Stimulated activated CD8-positive, alpha-beta memory T cell treated with anti-CD3 and anti-CD28 coated beads, Interleukin-15, amount 100 ng/mL, for 48 hours (primary cell): ENCODE data around the gene MARK3.

Experiments
- DNase-seq, 2 donors: peaks; one replicate each; pipeline ENCODE4 v3.0.0-alpha.2; 2020; ENCODE audit warnings: low read depth in 2 of 2

Gene MARK3

DNA sequence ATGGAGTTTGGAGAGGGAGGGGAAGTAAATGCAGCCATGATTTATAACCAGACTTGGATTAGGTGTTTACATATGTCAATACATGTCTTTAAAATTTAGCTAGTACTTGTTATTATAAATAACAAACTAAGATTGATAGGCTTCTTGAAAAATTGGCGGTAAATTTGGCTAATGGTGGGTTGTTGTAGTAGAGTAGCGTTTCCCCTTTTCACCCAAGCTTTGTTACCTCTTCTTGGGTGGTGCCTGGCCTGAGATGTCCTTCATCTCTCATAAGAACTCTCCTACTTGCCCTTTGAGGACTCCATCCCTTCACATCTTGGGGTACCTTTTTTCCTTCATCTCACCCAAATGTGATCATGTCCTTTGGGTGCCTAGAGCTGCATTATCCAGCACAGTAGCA lies 11.2 kb downstream of the MARK3 start:
- no peak for DNase-seq

DNA sequence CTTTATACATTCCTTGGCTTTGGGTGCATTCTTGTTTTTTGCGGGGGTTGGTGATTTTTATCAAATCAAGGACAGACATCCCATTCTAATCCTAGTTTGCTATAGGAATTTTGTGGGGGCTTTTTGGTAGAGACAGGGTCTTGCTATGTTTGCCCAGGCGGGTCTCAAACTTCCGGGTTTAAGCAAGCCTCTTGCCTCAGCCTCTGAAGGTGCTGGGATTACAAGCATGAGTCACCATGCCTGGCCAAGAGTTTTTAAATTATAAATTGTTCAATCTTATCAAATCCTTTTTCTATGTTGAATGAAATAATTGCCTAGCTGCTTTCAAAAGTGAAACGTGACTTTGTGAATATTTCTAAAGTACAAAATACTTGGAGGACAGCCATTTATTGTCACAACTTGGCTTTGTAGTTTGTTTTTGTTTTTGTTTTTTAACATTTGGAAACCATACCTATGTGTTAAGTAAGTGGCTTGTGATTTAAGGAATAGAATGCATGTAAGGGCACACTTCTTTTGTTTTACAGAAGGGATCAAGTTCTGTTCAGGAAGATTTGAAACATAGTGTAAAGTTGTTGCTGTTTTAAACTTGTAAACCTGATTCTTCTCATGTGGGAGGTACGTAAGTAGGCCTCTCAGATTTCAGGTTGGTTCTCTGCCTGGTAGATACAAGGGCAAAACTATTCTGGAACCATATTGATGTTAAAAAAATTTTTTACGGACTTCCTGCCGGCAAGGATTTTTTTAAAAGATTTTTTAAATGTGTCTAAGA lies 13.4 kb downstream of the MARK3 start:
- DNase-seq, result no peak

DNA sequence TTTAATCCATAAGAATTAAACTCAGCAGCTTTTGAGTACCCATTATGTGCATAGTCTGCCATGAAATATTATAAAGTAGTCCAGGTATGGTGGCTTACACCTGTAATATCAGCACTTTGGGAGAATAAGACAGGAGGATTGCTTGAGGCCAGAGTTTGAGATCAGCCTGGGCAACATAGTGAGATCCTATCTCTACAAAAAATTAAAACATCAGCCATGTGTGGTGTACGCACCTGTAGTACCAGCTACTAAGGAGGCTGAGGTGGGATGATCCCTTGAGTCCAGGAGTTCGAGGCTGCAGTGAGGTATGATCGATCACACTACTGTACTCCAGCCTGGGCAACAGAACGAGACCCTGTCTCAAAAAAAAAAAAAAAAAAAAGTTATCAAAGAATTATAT lies 15.3 kb downstream of the MARK3 start:
- DNase-seq, result no peak

DNA sequence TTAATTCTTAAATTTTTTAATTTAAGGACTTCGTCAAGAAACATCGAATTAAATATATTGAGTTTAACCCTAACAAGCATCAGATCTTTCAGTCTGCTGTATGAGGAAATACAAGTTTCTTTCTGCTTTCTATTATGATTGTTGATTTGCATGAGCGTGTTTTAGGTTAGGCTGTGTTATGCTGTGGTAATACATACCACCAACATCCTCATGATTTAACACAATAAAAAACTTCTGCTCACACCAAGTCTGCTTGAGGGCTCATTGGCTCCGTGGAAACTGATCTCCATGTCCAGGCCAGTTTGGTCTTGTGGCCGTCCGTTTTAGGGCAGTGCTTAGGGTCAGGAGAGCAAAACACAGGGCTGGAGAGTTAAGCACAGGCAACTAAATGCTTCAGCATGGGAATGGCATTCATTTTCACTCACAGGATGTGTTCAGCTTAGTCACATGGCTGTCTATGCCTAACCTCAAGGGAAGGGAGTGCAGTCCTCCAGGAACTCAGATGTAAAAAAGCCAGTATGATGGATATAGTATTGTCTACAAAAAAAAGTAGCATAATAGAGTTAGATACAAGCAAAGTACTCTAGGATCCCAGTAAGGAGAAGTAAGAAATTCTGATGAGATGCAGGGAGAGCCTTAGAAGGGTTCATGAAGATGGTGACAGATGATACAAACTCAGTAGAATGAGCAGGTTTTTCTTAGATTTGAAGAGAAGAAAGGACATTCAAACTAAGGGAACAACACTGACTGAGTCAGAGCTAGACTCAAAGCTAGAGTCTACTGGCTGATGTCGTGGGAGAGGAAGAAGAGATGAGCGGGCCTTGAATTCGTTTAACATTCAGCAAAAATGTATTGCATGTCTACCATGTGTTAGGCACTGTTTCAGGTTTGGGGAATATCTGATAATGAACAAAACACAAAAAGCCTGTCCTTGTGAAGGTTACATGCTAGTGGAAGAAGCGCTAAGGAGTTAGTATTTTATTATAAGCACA lies 16.3 kb downstream of the MARK3 start:
- no peak for DNase-seq

DNA sequence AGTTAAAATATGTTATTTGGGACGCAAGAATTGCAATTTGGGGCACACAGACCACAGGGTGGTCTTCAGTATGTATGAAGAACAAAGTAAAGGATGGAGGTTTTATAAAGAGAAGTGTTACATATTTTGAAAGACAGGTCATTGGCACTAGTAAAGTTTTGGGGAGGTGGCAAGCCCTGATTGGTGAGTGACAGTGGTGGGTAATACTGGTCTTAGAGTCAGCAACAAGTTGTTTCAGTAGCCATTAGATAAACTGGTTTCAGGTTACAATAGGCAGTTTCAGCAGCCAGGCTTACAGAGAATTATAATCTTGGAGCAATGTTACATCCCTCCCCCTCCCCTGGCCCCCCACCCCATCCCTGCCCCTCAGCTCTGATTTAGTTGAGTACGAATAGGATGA lies 17.5 kb downstream of the MARK3 start:
- no peak for DNase-seq

DNA sequence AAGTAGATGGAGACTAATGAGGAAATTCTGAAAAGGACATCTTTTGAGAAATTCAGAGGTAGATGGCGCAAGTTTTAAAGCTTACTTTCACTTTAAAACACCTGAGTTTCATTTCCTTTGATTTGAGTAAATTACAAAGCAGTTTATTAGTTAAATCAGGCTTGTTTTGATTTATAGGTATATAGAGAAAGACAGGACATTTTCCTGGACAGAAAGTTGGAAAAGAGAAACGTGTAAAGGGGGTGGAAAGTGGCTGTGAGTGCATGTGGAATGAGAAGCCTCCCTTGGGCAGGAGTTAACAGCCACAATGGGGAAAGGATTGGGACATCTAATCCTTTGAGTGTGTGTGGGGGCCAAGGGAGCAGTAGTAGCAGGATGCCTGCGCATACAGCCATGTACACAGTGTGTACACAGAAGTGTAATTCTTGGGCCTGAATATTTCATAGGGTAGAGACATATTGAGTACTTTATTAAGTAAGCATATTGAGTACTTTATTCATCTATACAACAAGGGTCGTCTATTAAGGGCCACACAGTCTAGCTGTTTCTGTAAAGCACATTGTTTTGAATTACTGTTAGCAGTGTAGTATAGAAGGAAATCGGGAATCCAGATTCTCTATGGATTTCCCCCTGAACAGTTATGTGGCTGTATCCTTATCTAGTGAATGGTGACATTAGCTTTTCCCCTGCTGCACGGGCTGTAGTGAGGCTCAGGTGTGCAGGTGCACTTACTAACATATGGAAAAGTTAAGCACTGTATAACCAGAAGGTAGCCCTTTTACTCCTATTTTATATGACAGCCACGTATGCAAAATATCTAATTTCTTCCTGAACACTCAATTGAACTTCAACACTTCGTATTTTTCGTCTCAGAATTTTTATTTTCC lies 19.1 kb downstream of the MARK3 start:
- no peak for DNase-seq

DNA sequence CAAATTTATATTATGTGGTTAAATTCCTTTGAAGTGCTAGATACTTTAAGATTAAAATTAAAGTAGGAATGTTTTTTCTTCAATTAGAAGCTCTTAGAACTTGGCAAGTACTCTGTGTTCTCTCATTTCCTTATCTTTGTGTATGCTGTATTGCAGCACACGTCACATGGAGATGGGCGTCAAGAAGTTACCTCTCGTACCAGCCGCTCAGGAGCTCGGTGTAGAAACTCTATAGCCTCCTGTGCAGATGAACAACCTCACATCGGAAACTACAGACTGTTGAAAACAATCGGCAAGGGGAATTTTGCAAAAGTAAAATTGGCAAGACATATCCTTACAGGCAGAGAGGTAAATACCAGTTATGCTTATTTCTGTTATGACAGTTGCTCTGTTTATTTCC lies 19.7 kb downstream of the MARK3 start:
- no peak for DNase-seq

DNA sequence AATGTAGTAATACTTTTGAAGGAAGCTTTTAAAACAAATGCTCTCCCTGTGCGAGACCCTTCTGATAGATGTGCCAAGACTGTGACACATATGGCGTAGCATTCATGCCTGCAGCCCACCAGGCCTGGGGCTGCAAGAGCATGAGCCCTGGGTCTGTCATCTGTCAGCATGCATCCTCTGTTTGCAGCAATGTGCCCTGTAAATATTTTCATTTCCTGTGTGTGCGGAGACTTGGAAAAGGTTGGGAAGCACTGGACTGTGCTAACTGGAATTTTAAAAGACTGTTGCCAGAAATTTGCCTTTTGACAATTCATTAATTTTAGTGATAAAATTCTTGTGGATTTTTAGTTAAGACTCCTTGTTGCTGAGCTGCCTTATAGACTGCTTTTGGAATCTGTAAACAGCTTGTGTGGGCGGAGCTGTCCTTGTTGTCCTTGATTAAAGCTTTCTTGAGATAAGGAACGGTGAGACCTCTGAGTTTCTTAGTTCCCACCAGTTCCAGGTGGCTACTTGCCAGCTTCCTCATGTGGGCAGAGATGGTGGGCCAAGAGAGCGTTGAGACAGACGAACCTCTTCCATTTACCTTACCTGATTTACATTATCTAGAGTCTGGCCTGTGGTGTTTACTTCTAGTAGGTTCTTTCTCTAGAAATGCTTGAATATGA lies 23.4 kb downstream of the MARK3 start:
- DNase-seq, result no peak

DNA sequence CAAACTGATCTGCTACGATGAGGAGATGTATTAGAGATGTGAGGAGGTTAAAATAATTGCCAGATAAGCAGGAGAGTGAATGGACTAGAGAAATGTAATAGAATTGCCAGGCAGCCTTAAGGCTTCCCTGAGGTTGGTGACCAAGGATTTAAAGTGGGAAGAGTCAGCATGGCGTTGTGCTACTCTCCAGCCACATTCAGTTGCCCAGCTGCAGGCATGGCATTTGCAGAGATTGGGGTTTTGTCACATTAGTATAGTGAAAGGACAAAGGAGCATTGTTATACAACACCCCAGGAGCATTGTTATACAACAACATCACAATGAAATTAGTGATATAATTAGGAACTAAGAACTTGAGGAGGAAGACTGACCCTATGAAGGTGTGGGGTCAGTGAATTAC lies 31.7 kb downstream of the MARK3 start:
- DNase-seq, result no peak

DNA sequence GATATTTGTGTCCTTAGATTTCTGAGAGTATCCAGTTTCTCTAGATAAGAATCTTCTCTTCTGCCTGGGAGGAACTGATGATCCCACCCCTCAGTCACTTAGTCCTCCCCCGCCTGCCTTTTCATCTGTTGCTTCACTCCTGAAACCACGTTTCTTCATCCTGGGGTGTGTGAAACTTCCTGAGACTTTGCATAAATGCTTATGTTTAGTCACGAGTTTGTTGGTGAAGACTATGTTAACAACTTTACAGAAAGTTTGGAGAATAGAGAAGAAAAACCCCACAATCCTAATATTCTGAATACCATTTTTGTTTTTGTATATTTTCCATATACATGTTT lies 33.2 kb downstream of the MARK3 start:
- DNase-seq, result no peak

DNA sequence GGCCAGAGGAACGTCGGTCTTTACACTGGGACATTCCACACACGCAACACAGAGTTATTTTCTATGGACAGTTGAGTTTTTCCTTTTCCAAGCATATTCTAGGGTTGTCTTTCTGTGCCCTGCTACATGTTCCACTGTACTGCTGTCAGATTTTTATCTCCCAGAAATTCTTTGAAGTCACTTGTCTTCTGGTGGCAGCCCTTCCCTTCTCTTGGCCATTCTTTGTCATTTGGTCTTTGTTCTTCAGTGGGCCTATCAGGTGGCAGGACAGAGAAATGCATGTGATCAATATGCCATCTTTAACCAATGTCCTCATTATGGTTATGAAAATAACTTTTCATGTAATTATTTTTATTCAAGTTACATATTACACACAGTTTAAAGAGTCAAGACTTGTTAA lies 36.3 kb downstream of the MARK3 start:
- DNase-seq, result no peak

DNA sequence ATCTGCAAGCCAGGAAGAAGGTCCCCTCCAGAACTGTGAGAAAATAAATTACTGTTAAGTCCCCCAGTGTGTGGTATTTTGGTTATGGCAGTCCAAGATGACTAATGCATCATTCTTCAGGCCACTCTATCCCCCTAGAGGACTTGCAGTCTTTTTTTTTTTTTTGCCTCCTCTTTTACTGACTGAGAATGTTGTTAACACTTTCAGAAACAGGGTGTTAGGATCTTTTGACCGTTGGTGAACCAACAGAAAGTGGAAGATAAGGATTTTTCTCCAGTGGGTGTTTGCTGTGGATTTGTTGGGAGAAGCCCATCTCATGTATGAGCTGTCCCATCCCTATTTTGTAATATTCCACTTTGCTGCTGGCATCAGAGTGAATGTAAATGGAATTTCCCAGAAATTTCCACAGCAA lies 37.8 kb downstream of the MARK3 start:
- no peak for DNase-seq

DNA sequence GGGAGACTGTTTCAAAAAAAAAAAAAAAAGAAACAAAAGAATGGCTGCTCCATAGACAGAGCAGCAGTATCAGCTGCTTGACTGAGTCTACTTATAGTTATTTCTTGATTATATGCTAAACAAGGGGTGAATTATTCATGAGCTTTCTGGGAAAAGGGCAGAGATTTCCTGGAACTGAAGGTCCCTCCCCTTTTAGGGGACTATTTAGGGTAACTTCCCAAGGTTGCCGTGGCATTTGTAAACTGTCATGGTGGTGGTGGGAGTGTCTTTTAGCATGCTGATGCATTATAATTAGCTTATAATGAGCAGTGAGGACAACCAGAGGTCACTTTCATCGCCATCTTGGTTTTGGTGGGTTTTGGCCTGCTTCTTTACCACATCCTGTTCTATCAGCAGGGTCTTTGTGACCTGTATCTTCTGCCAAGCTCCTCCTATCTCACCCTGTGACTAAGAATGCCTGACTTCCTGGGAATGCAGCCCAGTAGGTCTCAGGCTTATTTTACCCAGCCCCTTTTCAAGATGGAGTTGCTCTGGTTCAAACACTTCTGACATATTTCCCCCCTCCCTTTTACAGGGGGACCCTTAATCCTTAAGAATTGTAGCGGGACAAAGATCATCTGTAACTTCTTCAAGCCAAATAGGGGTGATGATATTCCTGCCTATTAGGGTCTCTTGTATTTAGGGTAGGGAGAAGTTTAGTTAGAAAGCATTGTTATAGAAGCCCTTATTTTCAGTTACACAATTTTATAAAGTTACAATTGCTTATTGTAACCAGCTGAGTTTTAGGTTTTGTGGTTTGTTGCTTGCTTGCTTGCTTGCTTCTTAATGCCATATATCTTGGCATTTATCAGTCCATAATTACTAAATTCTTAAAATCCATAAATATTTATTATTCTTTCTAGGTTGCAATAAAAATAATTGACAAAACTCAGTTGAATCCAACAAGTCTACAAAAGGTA lies 42.5 kb downstream of the MARK3 start:
- DNase-seq, result peak; percentile 5 to 23

DNA sequence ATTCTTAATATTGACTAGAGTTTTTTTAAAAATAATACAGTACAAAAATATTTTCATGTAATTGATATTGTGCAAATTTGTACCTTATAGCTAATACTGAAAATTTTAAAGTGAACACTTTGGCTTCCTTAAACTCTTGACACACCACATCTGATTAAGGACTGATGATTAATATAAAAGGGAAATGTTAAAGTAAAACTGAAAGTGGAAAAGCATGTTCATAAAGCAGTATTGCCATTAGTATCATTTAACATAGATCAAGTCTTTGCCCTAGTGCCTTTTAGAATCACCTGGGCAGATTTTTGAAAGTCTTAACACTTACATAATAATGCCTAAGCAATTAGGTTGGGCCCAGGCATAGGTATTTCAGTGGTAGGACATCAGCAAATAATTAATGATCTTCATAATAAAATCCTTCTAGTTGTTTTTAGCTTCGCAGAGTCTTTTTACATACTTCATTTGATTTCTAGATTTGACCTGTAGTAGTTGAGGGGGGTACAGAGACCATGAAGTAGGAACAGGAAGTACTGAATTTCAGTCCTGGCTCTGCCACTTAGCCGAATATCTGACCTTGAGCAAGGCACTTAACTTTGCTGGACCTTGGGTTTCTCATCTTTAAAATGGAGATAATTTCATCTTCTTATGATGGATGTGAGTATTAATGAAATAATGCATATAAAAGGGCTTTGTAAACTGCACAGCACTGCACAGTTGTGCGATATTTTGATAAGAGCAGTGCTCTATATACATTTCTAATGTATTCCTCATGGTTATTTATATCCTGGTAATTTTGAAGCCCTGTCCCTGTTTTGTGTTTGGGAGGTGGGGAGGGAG lies 43.7 kb downstream of the MARK3 start:
- DNase-seq, result no peak

DNA sequence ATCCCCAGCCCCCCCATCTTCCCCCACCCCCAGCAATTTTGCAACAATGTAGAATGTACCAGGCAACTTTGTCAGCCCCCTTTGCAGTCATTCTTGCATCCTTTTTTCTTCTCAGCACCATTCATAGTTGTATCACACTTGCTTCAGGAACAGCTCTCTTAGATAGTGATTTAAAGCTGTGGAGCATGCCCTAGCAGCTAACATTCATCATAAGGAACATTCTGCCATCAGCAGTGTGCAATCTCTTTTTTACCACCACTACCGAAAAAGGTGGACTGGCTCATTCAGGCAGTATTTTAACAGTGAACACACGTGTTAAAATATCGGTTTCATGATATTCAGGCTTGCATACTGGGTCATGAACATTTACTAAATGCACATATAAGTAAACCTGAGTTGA lies 45.1 kb downstream of the MARK3 start:
- no peak for DNase-seq

DNA sequence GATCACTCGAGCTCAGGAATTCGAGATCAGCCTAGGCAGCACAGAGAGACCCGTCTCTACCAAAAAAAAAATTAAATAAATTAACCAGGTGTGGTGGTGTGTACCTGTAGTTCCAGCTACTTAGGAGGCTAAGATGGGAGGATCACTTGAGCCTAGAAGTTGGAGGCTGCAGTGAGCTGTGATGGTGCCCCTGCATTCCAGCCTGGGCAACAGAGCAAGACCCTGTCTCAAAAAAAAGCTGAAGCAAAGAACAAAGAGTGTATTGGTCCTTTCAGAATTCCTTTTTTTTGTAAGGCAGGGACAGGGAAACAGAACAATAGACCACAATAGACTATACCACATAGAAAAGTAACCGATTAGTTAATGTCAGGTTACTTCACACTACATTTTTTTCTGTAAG lies 47.4 kb downstream of the MARK3 start:
- no peak for DNase-seq

DNA sequence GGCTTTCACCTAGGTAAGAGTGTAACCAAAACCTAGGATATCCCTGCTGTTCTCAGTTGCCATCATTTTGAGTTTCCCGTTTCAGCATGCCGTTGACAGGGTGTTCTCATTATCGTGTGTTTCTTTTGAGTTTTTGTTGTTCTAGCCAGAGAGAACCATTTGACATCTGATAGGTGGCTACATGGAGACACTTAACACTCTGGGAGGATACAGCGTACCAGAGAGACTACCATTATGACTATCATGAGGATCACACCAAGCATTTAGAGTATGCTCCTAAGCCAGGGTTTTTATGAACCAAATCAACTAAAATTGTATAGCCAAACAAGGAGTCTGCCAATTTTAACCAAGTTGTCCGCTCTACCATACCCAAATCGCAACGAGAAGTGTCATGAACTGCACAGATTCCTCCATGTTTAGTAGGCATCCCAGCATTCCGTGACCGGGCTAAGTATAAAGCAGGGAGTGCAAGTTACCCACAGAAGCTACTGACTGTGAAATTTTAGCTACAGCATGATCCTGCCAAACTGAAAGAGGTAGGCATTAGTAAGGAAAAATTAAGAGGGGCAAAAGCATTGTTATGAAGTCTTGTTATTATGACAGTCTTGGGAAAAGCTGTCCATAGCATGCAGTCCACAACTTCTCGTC lies 48.8 kb downstream of the MARK3 start:
- no peak for DNase-seq

DNA sequence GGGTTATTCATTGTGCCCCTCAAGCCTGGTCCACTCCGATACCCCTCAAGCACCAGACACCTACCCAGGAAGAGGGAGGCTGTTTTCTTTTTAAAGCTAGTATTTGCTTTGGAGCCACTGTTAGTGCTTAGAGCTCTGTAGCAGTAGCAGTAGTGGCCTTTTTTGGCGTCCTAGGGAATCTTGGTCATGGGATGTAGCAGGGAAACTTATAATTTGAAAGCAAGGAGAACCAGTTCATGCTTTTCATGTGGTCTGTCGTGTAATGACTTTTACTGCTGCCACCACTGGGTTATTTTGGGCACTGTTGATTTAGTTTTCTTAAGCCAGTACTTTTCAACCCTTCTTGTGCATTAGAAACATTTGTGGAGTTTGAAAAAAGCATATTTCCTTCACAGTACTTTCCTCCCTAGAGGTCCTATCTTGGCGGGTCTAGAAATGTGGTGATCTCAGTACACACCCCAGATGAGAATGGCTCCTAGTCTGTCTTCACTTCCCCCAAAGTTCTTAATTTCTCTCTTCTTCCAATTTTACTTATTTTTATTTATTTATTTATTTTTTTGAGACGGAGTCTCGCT lies 49.7 kb downstream of the MARK3 start:
- DNase-seq, result no peak

DNA sequence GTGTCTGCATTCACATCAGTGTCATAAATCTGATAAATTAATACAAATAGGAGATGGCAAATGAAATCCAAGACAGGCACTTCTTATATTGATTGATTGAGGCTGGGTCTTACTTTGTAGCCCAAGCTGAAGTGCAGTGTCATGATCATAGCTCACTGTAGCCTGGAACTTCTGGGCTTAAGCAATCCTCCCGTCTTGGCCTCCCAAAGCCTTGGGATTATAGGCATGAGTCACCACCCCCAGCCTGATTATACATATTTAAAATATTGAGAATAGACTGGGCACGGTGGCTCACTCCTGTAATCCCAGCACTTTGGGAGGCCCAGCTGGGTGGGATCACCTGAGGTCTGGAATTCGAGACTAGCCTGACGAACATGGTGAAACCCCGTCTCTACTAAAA lies 51.3 kb downstream of the MARK3 start:
- DNase-seq, result no peak
